Astrocyte (in vitro differentiated cells and primary cell): ENCODE data around the gene GRIN3B. TPM values are rescaled to one million over a fixed set of nuclear protein-coding genes. Genes with fewer than 3 reads are reported as not detected.

Experiments used
- DNase-seq: peaks from one replicate; pipeline ENCODE4 v3.0.0-alpha.2; 2010; ENCODE audit warnings: low read depth
- FAIRE-seq: peaks from 2 replicates; lab custom pipeline; 2011; peaks lifted over from hg19 to GRCh38; lab: Jason Lieb, UNC
- H2AFZ ChIP-seq: 2 replicates; pipeline ENCODE4 v1.6.0; 2012; ENCODE audit warnings: low read depth, low read length, inconsistent platforms
- H3K27ac ChIP-seq: 2 replicates; pipeline ENCODE4 v1.5.1; 2011; ENCODE audit warnings: low read depth, low read length, inconsistent platforms
- H3K27me3 ChIP-seq: 2 replicates; pipeline ENCODE4 v1.6.0; 2011; ENCODE audit warnings: low read length, inconsistent platforms; ENCODE audit not compliant: insufficient read depth
- H3K36me3 ChIP-seq: 2 replicates; pipeline ENCODE4 v1.5.1; 2011; ENCODE audit warnings: low read length, inconsistent platforms; ENCODE audit not compliant: insufficient read depth
- H3K4me1 ChIP-seq: 2 replicates; pipeline ENCODE4 v1.5.1; 2011; ENCODE audit warnings: low read length, inconsistent platforms; ENCODE audit not compliant: insufficient read depth
- H3K4me2 ChIP-seq: 2 replicates; pipeline ENCODE4 v1.6.0; 2012; ENCODE audit warnings: low read length, inconsistent platforms
- H3K4me3 ChIP-seq: 2 replicates; pipeline ENCODE4 v1.5.1; 2011; ENCODE audit warnings: low read depth, mild to moderate bottlenecking, low read length, inconsistent platforms; ENCODE audit not compliant: insufficient read depth
- H3K79me2 ChIP-seq: 2 replicates; pipeline ENCODE4 v1.6.0; 2012; ENCODE audit warnings: mild to moderate bottlenecking, low read length, inconsistent platforms; ENCODE audit not compliant: insufficient read depth
- H3K9ac ChIP-seq: 2 replicates; pipeline ENCODE4 v1.6.0; 2012; ENCODE audit warnings: mild to moderate bottlenecking, low read length, inconsistent platforms
- H3K9me3 ChIP-seq: 2 replicates; pipeline ENCODE4 v1.5.1; 2012; ENCODE audit warnings: low read depth, mild to moderate bottlenecking, low read length, inconsistent platforms; ENCODE audit not compliant: insufficient read depth
- H4K20me1 ChIP-seq: 2 replicates; pipeline ENCODE4 v1.6.0; 2012; ENCODE audit warnings: low read length, inconsistent platforms; ENCODE audit not compliant: insufficient read depth
- H3K27ac Mint-ChIP-seq: one replicate; pipeline ENCODE4 v1.8.0; 2021; ENCODE audit warnings: mild to moderate bottlenecking, mixed read lengths; ENCODE audit not compliant: unreplicated experiment
- H3K27me3 Mint-ChIP-seq: one replicate; pipeline ENCODE4 v1.8.0; 2021; ENCODE audit warnings: low read depth, mixed read lengths; ENCODE audit not compliant: unreplicated experiment
- H3K36me3 Mint-ChIP-seq: one replicate; pipeline ENCODE4 v1.8.0; 2021; ENCODE audit warnings: low read depth, mixed read lengths; ENCODE audit not compliant: unreplicated experiment
- H3K4me1 Mint-ChIP-seq: one replicate; pipeline ENCODE4 v1.8.0; 2021; ENCODE audit warnings: low read depth, mixed read lengths; ENCODE audit not compliant: unreplicated experiment
- H3K4me3 Mint-ChIP-seq: one replicate; pipeline ENCODE4 v1.8.0; 2021; ENCODE audit warnings: mild to moderate bottlenecking, moderate library complexity, mixed read lengths; ENCODE audit not compliant: unreplicated experiment
- H3K9me3 Mint-ChIP-seq: one replicate; pipeline ENCODE4 v1.8.0; 2021; ENCODE audit warnings: mild to moderate bottlenecking, mixed read lengths; ENCODE audit not compliant: unreplicated experiment
- EZH2 ChIP-seq: IDR thresholded peaks from 2 replicates; pipeline ENCODE4 v1.6.1; 2012; ENCODE audit warnings: mild to moderate bottlenecking, low read length, inconsistent platforms; ENCODE audit not compliant: insufficient read depth
- total RNA-seq: library from RNA; stranded (reverse); gene quantifications from 2 replicates; pipeline ENCODE4 v1.2.1, GENCODE V29; 2021
- TF ChIP-seq, protein P1 (sequence below): IDR thresholded peaks from 2 replicates; pipeline ENCODE4 v1.5.1; 2011; ENCODE audit warnings: low read depth, mild to moderate bottlenecking, inconsistent platforms, low read length, moderate library complexity; ENCODE audit not compliant: insufficient read depth

GRIN3B gene
- total RNA-seq, 1 donor from 2014 or later: 2.7 TPM

DNA sequence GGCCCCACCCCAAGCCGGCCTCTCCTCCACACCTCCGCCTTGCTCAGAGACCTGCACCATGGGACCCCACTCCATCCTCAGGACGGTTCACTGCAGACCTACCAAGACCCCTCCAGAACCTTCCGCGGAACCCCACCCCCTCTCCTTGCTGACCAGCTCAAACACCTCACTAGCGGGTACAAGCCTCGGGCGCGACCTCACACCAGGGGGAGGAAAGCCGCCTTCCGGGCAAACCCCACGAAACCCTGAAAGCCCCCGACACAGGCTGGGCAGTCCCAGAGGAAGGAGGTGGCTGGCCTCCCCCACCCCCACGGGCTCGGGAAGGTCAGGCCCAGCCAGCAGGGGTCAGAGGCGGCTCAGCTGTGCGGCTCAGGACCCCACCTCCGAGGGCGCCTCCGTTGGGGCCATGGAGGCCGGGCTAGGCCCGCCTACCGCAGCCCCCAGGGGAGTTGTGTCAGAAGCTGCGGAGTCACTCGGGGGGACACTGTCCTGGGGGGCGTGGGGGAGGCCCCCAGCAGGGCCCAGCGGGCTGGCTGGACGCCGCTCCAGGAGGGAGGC, 9.8 kb downstream of the GRIN3B start:
- no peak for TF ChIP-seq EZH2
- TF ChIP-seq, protein P1, sequence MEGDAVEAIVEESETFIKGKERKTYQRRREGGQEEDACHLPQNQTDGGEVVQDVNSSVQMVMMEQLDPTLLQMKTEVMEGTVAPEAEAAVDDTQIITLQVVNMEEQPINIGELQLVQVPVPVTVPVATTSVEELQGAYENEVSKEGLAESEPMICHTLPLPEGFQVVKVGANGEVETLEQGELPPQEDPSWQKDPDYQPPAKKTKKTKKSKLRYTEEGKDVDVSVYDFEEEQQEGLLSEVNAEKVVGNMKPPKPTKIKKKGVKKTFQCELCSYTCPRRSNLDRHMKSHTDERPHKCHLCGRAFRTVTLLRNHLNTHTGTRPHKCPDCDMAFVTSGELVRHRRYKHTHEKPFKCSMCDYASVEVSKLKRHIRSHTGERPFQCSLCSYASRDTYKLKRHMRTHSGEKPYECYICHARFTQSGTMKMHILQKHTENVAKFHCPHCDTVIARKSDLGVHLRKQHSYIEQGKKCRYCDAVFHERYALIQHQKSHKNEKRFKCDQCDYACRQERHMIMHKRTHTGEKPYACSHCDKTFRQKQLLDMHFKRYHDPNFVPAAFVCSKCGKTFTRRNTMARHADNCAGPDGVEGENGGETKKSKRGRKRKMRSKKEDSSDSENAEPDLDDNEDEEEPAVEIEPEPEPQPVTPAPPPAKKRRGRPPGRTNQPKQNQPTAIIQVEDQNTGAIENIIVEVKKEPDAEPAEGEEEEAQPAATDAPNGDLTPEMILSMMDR: no peak
- no peaks in the 10 kb centered on the region for H3K27me3 ChIP-seq
- no peaks in the 10 kb centered on the region for H3K36me3 Mint-ChIP-seq
- H3K27ac Mint-ChIP-seq: no peak overlapping the region
- no peak overlapping the region for H3K4me2 ChIP-seq
- no peak overlapping the region for H3K9ac ChIP-seq
- H3K4me1 Mint-ChIP-seq: no peaks in the 10 kb centered on the region
- peaks cover 37% of the 10 kb centered on the region for H4K20me1 ChIP-seq
- H3K4me3 Mint-ChIP-seq: no peak overlapping the region
- no peaks in the 10 kb centered on the region for H3K4me1 ChIP-seq
- FAIRE-seq (no peak), DNase-seq (no peak)
- no peak overlapping the region for H3K27ac ChIP-seq
- H3K79me2 ChIP-seq: peaks cover 23% of the 10 kb centered on the region
- H2AFZ ChIP-seq: no peak overlapping the region
- H3K27me3 Mint-ChIP-seq: no peaks in the 10 kb centered on the region
- no peak overlapping the region for H3K4me3 ChIP-seq
- no peaks in the 10 kb centered on the region for H3K36me3 ChIP-seq
- H3K9me3 ChIP-seq: no peaks in the 10 kb centered on the region
- H3K9me3 Mint-ChIP-seq: no peaks in the 10 kb centered on the region

DNA sequence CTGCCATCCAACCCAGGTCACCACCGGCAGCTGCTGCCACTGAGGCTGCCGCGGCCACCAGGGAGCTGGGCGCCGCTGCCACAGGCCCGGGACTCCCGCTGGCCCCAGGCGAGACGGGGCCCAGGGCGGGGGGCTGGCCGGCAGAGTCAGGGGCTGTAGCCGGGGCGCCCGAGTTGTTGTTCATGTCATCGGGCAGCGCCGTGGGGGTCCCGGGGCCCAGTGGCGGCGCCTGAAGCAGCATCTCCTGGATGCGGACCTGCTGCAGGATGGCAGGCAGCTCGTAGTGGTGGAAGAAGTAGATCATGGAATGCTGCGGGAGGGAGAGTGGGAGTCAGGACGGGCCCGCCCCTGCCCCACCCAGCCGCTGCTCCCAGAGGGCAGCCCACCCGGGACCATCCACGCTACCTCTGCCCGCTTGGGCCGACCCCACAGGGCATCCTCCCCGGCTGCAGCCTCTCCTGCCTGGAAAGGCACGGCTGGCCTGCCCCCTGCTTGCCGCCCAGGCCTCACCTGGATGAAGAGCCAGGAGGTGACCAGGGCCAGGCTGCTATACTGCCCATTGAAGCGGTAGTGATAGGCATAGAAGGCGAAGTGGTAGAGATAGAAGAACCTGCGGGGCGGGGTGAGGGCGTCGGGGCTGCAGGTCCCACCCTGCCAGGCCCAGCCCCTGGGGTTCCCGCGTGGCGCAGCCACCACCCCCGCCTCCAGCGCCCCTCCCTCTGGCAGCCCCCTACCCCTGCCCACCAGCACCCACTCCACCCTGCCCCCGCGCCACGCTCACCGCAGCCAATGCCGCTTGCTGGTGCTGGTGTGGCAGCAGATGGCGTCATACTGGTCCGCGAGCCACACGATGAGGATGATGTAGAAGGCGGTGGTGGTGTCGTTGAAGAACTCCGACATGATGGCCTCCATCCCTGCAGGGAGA, 10.6 kb downstream of the GRIN3B start:
- no peak overlapping the region for H3K27ac ChIP-seq
- no peak overlapping the region for H3K4me3 Mint-ChIP-seq
- peaks cover 44% of the 10 kb centered on the region for H4K20me1 ChIP-seq
- H3K27ac Mint-ChIP-seq: no peak overlapping the region
- H3K4me1 Mint-ChIP-seq: peaks cover 5% of the 10 kb centered on the region
- H3K4me1 ChIP-seq: peaks cover 4% of the 10 kb centered on the region
- H3K9me3 Mint-ChIP-seq: no peaks in the 10 kb centered on the region
- no peaks in the 10 kb centered on the region for H3K36me3 Mint-ChIP-seq
- no peak overlapping the region for H3K4me2 ChIP-seq
- no peak for FAIRE-seq
- no peak overlapping the region for H3K4me3 ChIP-seq
- H3K79me2 ChIP-seq: peaks cover 31% of the 10 kb centered on the region
- H3K9me3 ChIP-seq: no peaks in the 10 kb centered on the region
- H3K27me3 ChIP-seq: no peaks in the 10 kb centered on the region
- no peak overlapping the region for H2AFZ ChIP-seq
- H3K9ac ChIP-seq: no peak overlapping the region
- no peaks in the 10 kb centered on the region for H3K27me3 Mint-ChIP-seq
- TF ChIP-seq EZH2: no peak
- TF ChIP-seq, protein P1: no peak
- no peak for DNase-seq
- H3K36me3 ChIP-seq: no peaks in the 10 kb centered on the region
